HEK293T (cell line): ENCODE measurements around the gene GMPPB.

Experiments used
- CTCF ChIA-PET: fragments of 350-600 bp; formaldehyde crosslinking; extraction: SDS; loops from one replicate; lab custom pipeline; 2021; ENCODE audit warnings: antibody characterized with exemption, inconsistent platforms; lab: Yijun Ruan, JAX
- POLR2A ChIA-PET: fragments of 350-600 bp; formaldehyde crosslinking; extraction: SDS; loops from one replicate; lab custom pipeline; 2020; ENCODE audit warnings: antibody characterized with exemption, inconsistent platforms; lab: Yijun Ruan, JAX
- DNase-seq: peaks from one replicate; pipeline ENCODE4 v3.0.0; 2012; ENCODE audit warnings: mixed read lengths; ENCODE audit errors: extremely low spot score
- ARNT ChIP-seq: fragments of 450-650 bp; IDR thresholded peaks from 2 replicates; pipeline ENCODE4 v1.6.1; 2017; ENCODE audit warnings: mild to moderate bottlenecking
- BHLHE40 ChIP-seq: fragments of 450-650 bp; IDR thresholded peaks from 2 replicates; pipeline ENCODE4 v1.6.1; 2016; ENCODE audit warnings: mild to moderate bottlenecking, moderate library complexity, borderline replicate concordance
- CTBP1 ChIP-seq: fragments of 450-650 bp; IDR thresholded peaks from 2 replicates; pipeline ENCODE4 v1.6.1; 2016; ENCODE audit warnings: borderline replicate concordance
- ELF4 ChIP-seq: fragments of 450-650 bp; IDR thresholded peaks from 2 replicates; pipeline ENCODE4 v1.6.1; 2017; ENCODE audit warnings: antibody characterized with exemption
- FOXA1 ChIP-seq: fragments of 450-650 bp; IDR thresholded peaks from 2 replicates; pipeline ENCODE4 v1.6.1; 2016; ENCODE audit warnings: mild to moderate bottlenecking
- FOXK2 ChIP-seq: fragments of 450-650 bp; IDR thresholded peaks from 2 replicates; pipeline ENCODE4 v1.6.1; 2016; ENCODE audit warnings: mild to moderate bottlenecking
- FOXM1 ChIP-seq: fragments of 450-650 bp; IDR thresholded peaks from 2 replicates; pipeline ENCODE4 v1.6.1; 2017; ENCODE audit warnings: mild to moderate bottlenecking, borderline replicate concordance
- HDGF ChIP-seq: fragments of 450-650 bp; IDR thresholded peaks from 2 replicates; pipeline ENCODE4 v1.6.1; 2017; ENCODE audit warnings: antibody characterized with exemption, borderline replicate concordance
- L3MBTL2 ChIP-seq: fragments of 450-650 bp; conservative IDR thresholded peaks from 2 replicates; pipeline ENCODE4 v1.6.1; 2016; ENCODE audit warnings: mild to moderate bottlenecking
- LEF1 ChIP-seq: fragments of 450-650 bp; IDR thresholded peaks from 2 replicates; pipeline ENCODE4 v1.6.1; 2017; ENCODE audit warnings: mild to moderate bottlenecking, borderline replicate concordance
- NFRKB ChIP-seq: fragments of 450-650 bp; IDR thresholded peaks from 2 replicates; pipeline ENCODE4 v1.6.1; 2016; ENCODE audit warnings: mild to moderate bottlenecking, moderate library complexity
- SP1 ChIP-seq: fragments of 450-650 bp; IDR thresholded peaks from 2 replicates; pipeline ENCODE4 v1.6.1; 2017
- SUZ12 ChIP-seq: fragments of 450-650 bp; IDR thresholded peaks from 2 replicates; pipeline ENCODE4 v1.6.1; 2016; ENCODE audit warnings: mild to moderate bottlenecking
- TARDBP ChIP-seq: fragments of 450-650 bp; IDR thresholded peaks from 2 replicates; pipeline ENCODE4 v1.6.1; 2016
- ZNF384 ChIP-seq: fragments of 450-650 bp; IDR thresholded peaks from 2 replicates; pipeline ENCODE4 v1.6.1; 2016
- TF ChIP-seq, protein P1 (sequence below): fragments of 450-650 bp; IDR thresholded peaks from 2 replicates; pipeline ENCODE4 v1.6.1; 2016

GMPPB gene

DNA sequence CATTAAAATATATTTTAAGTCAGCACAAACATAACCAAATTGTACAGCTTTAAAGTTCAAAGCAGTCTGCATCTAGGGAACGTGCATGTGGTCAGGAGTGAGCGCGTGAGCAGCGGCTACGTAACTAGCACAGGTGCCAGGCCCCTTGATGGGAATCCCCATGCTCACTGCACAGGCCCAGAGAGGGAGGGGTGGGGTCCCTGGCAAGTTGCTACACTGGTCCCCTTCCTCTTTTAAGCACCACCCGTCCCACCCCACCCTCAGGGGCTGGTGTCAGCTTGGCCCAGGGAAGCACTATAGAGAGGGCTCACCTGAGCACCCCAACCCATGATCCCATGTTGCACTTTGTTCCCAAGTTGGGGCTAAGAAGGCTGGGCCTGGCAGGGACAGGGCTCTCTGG is 835 bp upstream of the GMPPB start:
- POLR2A ChIA-PET: interaction anchor here (0.6 to 1.7 kb wide), 4 partner anchors 8 to 62 kb away, joined by 3 to 4 read pairs (median 4); partner anchors contain the start of gene IP6K1
- TF ChIP-seq HDGF (0 out of 2 replicates have a peak, but pooled peaks have one; percentile 28), ZNF384 (no peak), LEF1 (no peak)
- no peak for DNase-seq
- CTCF ChIA-PET: interaction anchor here (1.0 kb wide), 1 partner anchor 23 kb away, joined by 5 read pairs; no protein-coding TSS in a partner anchor

DNA sequence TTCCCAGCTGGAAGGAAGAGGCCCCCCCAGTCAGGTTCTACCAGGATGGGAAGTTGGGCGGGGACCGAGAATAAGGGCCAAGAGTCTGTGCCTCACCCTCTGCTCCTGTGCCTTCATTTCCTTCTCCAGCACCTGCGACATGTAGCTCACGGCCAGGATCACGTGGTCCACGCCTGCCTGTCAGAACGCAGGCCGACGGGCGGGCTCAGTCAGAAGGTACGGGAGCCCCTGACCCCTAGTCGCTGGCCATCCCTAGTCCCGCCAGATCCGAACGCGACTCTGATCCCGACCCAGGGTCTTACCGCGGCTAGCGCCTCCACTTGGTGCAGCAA is 489 bp downstream of the GMPPB start:
- ChIA-PET CTCF (no interaction called here), POLR2A (interaction anchor here (0.7 to 1.7 kb wide), 4 partner anchors 9 to 84 kb away, joined by 3 to 4 read pairs (median 4); no protein-coding TSS in a partner anchor)
- TF ChIP-seq L3MBTL2: peak; percentile 66; the same call in 1 of the 2 replicates
- TF ChIP-seq, protein P1, sequence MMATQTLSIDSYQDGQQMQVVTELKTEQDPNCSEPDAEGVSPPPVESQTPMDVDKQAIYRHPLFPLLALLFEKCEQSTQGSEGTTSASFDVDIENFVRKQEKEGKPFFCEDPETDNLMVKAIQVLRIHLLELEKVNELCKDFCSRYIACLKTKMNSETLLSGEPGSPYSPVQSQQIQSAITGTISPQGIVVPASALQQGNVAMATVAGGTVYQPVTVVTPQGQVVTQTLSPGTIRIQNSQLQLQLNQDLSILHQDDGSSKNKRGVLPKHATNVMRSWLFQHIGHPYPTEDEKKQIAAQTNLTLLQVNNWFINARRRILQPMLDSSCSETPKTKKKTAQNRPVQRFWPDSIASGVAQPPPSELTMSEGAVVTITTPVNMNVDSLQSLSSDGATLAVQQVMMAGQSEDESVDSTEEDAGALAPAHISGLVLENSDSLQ: no peak; the same call in 1 of the 2 replicates
- no peak for TF ChIP-seq ZNF384
- no peak for TF ChIP-seq ELF4
- no peak for TF ChIP-seq BHLHE40
- no peak for TF ChIP-seq FOXK2
- TF ChIP-seq ARNT: no peak
- no peak for DNase-seq

DNA sequence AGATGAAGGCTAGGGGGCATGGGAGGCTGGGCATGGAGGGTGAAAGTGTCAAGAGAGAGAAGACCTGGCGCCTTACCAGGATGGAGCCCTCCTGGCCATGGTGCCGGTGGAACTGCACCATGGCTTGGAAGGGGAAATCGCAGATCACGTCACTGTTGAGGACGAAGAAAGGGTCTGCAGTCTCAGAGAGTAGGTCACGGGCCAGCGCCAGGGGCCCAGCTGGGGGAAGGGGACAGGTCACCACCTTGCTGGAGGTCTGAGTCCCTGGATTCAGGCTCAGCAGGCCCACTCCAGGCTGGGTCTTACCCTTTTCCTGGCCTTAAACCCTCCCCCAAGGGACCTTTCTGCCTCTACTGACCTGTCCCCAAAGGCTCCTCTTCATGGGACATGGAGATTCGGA is 855 bp downstream of the GMPPB start:
- no peak for DNase-seq
- ChIA-PET CTCF (no interaction called here), POLR2A (interaction anchor here (1.2 to 1.9 kb wide), 4 partner anchors 9 to 85 kb away, joined by 3 to 6 read pairs (median 4); no protein-coding TSS in a partner anchor)
- no peak for TF ChIP-seq ARNT
- no peak for TF ChIP-seq FOXA1
- TF ChIP-seq NFRKB: no peak
- TF ChIP-seq HDGF: no peak
- TF ChIP-seq, protein P1: no peak
- TF ChIP-seq CTBP1: no peak
- TF ChIP-seq ELF4: no peak
- no peak for TF ChIP-seq FOXM1
- TF ChIP-seq BHLHE40: no peak
- no peak for TF ChIP-seq SP1
- TF ChIP-seq TARDBP: no peak
- no peak for TF ChIP-seq LEF1
- TF ChIP-seq FOXK2: no peak
- no peak for TF ChIP-seq ZNF384
- no peak for TF ChIP-seq L3MBTL2
- TF ChIP-seq SUZ12: no peak

DNA sequence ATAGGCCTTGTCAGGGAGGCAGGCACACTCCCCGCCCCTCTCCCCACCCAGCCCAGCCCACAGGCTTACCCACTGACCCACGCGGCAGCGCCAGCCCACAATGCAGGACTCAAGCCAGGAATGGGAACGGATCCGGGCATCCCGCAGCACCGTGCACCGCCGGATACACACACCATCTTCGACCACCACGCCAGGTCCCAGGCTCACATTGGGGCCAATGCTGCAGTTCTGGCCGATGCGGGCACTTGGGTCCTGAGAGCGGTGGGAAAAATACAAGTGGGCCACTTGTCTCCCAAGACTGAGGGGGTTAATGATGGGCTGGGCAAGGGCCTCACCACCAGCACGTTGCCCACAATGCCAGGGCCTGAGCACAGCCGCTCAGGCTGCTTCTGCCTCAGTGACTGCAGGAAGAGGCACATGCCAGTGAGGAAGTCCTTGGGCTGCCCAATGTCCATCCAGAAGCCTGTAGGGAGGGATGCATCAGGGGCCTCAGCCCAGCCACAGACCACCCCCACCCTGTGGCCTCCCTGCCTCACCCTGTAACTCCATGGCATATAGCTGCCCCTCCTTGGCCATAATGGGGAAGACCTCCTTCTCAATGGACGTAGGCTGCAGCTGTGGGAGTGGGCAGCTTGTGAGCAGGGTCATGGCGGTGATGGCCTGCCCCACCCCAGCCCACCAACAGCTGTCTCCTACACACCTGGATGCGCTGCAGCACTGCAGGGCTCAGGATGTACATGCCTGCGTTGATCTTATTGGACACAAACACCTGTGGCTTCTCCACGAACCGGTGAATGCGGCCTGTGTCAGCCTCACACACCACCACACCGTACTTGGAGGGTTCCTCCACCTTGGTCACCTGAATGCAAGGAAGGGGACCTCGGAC is 1.6 kb downstream of the GMPPB start:
- ChIA-PET CTCF (no interaction called here), POLR2A (interaction anchor here (1.1 to 1.9 kb wide), 3 partner anchors 9 to 19 kb away, joined by 3 to 6 read pairs (median 4); no protein-coding TSS in a partner anchor)
- no peak for DNase-seq
- TF ChIP-seq HDGF: no peak
- TF ChIP-seq FOXA1: no peak
- TF ChIP-seq TARDBP: no peak
- TF ChIP-seq LEF1: no peak

DNA sequence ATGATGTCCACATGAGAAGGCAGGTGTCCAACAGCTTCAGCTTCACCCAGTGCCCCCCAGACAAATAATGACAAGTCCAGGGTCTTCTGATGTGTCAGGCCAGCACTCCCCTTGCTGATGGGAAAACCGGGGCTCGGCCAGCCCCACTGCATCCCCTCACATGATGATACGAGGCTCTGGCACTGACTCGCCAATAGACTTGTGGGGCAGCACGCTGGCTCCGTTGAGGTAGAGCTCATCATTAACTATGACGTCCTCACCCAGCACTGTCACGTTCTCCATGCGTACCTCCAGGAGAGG is 2.2 kb downstream of the GMPPB start:
- CTCF ChIA-PET: no interaction called here
- TF ChIP-seq TARDBP (no peak), HDGF (no peak), ZNF384 (no peak), LEF1 (no peak), CTBP1 (no peak), BHLHE40 (no peak), FOXK2 (no peak), SUZ12 (no peak)
- TF ChIP-seq, protein P1: no peak
- POLR2A ChIA-PET: interaction anchor here (0.9 to 1.9 kb wide), 3 partner anchors 9 to 65 kb away, joined by 3 to 6 read pairs (median 3); partner anchors contain the start of gene IP6K1
- no peak for DNase-seq

DNA sequence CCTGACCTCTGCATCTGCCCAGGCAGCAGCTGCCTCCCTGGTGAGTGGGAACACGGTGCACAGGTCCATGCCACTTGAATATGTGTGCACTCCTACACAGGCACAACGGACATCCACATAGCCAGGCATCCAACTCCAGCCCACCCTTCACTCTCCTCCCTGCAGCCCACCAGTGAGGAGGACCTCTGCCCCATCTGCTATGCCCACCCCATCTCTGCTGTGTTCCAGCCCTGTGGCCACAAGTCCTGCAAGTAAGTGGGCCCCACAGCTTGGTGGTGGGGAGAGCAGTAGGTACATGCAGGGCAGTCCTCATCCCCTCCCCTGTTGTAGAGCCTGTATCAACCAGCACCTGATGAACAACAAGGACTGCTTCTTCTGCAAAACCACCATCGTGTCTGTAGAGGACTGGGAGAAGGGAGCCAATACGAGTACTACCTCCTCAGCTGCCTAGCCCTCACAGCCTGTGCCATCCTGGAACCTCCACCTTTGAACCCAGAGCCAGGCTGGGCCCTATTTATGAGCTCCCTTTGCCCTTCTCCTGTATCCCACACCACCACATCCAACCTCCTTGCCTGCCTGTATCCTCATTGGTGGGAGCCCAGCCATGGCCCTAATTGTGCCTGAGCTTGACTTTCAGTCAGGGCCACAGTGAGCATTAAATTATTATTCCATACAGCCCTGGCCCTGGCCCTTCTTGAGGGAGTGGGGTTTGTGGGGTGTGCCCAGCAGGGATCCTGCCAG is 2.7 kb downstream of the GMPPB start:
- peak; percentile 5; the same call in 1 of the 2 replicates for TF ChIP-seq ELF4
- no peak for TF ChIP-seq SUZ12
- ChIA-PET POLR2A (interaction anchor here (0.8 to 1.9 kb wide), 4 partner anchors 8 to 136 kb away, joined by 3 to 6 read pairs (median 3); partner anchors contain the start of gene IP6K1), CTCF (no interaction called here)
- no peak for DNase-seq
